Osteoblast (primary cell): ENCODE data around the gene CTCFL. TPM values are rescaled to one million over a fixed set of nuclear protein-coding genes. Genes with fewer than 3 reads are reported as not detected.

ENCODE experiments used
- DNase-seq: peaks from one replicate; pipeline ENCODE4 v3.0.0; 2011; ENCODE audit warnings: low spot score, mixed read lengths; ENCODE audit not compliant: insufficient read length; ENCODE audit errors: missing footprints
- H2AFZ ChIP-seq: 2 replicates; pipeline ENCODE4 v1.6.0; 2011; ENCODE audit warnings: mild to moderate bottlenecking, low read length
- H3K27ac ChIP-seq: 2 replicates; pipeline ENCODE4 v1.5.1; 2011; ENCODE audit warnings: mild to moderate bottlenecking, low read depth, low read length, moderate library complexity
- H3K27me3 ChIP-seq: 2 replicates; pipeline ENCODE4 v1.6.0; 2012; ENCODE audit warnings: mild to moderate bottlenecking, control low read depth, inconsistent platforms, low read length, moderate library complexity; ENCODE audit not compliant: insufficient read depth
- H3K36me3 ChIP-seq: 2 replicates; pipeline ENCODE4 v1.5.1; 2011; ENCODE audit warnings: mild to moderate bottlenecking, low read length, control low read depth, moderate library complexity; ENCODE audit not compliant: insufficient read depth
- H3K4me1 ChIP-seq: 2 replicates; pipeline ENCODE4 v1.5.1; 2011; ENCODE audit warnings: mild to moderate bottlenecking, low read length, control low read depth, moderate library complexity; ENCODE audit not compliant: insufficient read depth
- H3K4me2 ChIP-seq: 2 replicates; pipeline ENCODE4 v1.6.0; 2011; ENCODE audit warnings: mild to moderate bottlenecking, low read length; ENCODE audit not compliant: insufficient read depth
- H3K4me3 ChIP-seq: fragments of 200-600 bp; sonication (generic); 3 replicates; pipeline ENCODE4 v1.5.1; 2012; ENCODE audit warnings: mild to moderate bottlenecking, low read length, inconsistent platforms; ENCODE audit not compliant: insufficient read depth
- H3K79me2 ChIP-seq: 2 replicates; pipeline ENCODE4 v1.6.0; 2012; ENCODE audit warnings: mild to moderate bottlenecking, low read length, control low read depth, inconsistent platforms; ENCODE audit not compliant: insufficient read depth
- H3K9me3 ChIP-seq: 2 replicates; pipeline ENCODE4 v1.5.1; 2011; ENCODE audit warnings: low read depth, low read length, control low read depth
- H4K20me1 ChIP-seq: 2 replicates; pipeline ENCODE4 v1.6.0; 2012; ENCODE audit warnings: mild to moderate bottlenecking, low read length, control low read depth; ENCODE audit not compliant: insufficient read depth
- CTCF ChIP-seq: IDR thresholded peaks from 2 replicates; pipeline ENCODE4 v1.5.1; 2011; ENCODE audit warnings: mild to moderate bottlenecking, low read depth, low read length, moderate library complexity; ENCODE audit errors: extremely low read depth
- total RNA-seq: library from RNA; depleted of rRNA; stranded (reverse); fragments of >200 nt; gene quantifications from 2 replicates; pipeline ENCODE4 v1.2.3, GENCODE V29; 2012

The CTCFL gene
- total RNA-seq, 1 donor, result not detected

- Histone ChIP-seq H3K79me2 (no peaks in the 10 kb centered on the region), H3K4me1 (no peaks in the 10 kb centered on the region), H3K27ac (no peak overlapping the region), H2AFZ (no peak overlapping the region), H3K9me3 (no peaks in the 10 kb centered on the region), H3K27me3 (peaks cover 31% of the 10 kb centered on the region), H3K4me3 (no peak overlapping the region), H3K4me2 (no peak overlapping the region), H3K36me3 (no peaks in the 10 kb centered on the region), H4K20me1 (no peaks in the 10 kb centered on the region)
- no peak for TF ChIP-seq CTCF
- no peak for DNase-seq
These were observed 20.1 kb upstream of the CTCFL start for GRCh38 chr20:57544838-57545564.

GRCh38 chr20:57543754-57544153, 18.8 kb upstream of the CTCFL start:
- Histone ChIP-seq H3K27me3 (peaks cover 31% of the 10 kb centered on the region), H3K79me2 (no peaks in the 10 kb centered on the region), H3K36me3 (no peaks in the 10 kb centered on the region), H3K4me3 (no peak overlapping the region), H4K20me1 (no peaks in the 10 kb centered on the region), H3K4me1 (no peaks in the 10 kb centered on the region), H3K4me2 (no peak overlapping the region), H3K27ac (no peak overlapping the region), H3K9me3 (no peaks in the 10 kb centered on the region), H2AFZ (no peak overlapping the region)
- DNase-seq, result no peak
- TF ChIP-seq CTCF, result no peak

- Histone ChIP-seq H3K79me2 (no peaks in the 10 kb centered on the region), H3K9me3 (no peaks in the 10 kb centered on the region), H3K4me3 (no peak overlapping the region), H3K4me2 (no peak overlapping the region), H3K27me3 (peaks cover 26% of the 10 kb centered on the region), H2AFZ (no peak overlapping the region), H3K36me3 (no peaks in the 10 kb centered on the region), H3K27ac (no peak overlapping the region), H4K20me1 (no peaks in the 10 kb centered on the region), H3K4me1 (no peaks in the 10 kb centered on the region)
- no peak for TF ChIP-seq CTCF
- no peak for DNase-seq
These were observed 16.1 kb upstream of the CTCFL start for GRCh38 chr20:57540890-57541580.

GRCh38 chr20:57539889-57540288, 14.9 kb upstream of the CTCFL start:
- DNase-seq, result no peak
- no peak for TF ChIP-seq CTCF
- Histone ChIP-seq H2AFZ (no peak overlapping the region), H3K27me3 (peaks cover 17% of the 10 kb centered on the region), H3K9me3 (no peaks in the 10 kb centered on the region), H3K27ac (no peak overlapping the region), H3K4me3 (no peak overlapping the region), H3K36me3 (no peaks in the 10 kb centered on the region), H4K20me1 (no peaks in the 10 kb centered on the region), H3K4me2 (no peak overlapping the region), H3K4me1 (no peaks in the 10 kb centered on the region), H3K79me2 (no peaks in the 10 kb centered on the region)
